Keratinocyte (primary cell): ENCODE measurements around the gene SKOR1. TPM values are rescaled to one million over a fixed set of nuclear protein-coding genes. Genes with fewer than 3 reads are reported as not detected.

Experiments used
- DNase-seq: peaks from one replicate; pipeline ENCODE4 v3.0.0-alpha.2; 2011; ENCODE audit warnings: low read depth, missing footprints, low spot score
- FAIRE-seq: peaks from 2 replicates; lab custom pipeline; 2011; peaks lifted over from hg19 to GRCh38; lab: Jason Lieb, UNC
- H2AFZ ChIP-seq: 2 replicates; pipeline ENCODE4 v1.6.0; 2012; ENCODE audit warnings: low read length, control low read depth, inconsistent platforms; ENCODE audit not compliant: control insufficient read depth
- H3K27ac ChIP-seq: 2 replicates; pipeline ENCODE4 v1.5.1; 2011; ENCODE audit warnings: low read length; ENCODE audit not compliant: control insufficient read depth, insufficient read depth
- H3K27me3 ChIP-seq: 3 replicates; pipeline ENCODE4 v1.6.0; 2011; ENCODE audit warnings: low read length; ENCODE audit not compliant: control insufficient read depth, insufficient read depth; ENCODE audit errors: extremely low read depth
- H3K36me3 ChIP-seq, 2 experiments: 2 replicates in 1 of 2; 3 replicates in 1 of 2; pipeline ENCODE4 v1.5.1; 2011; ENCODE audit warnings: low read length in 2 of 2, mild to moderate bottlenecking in 1 of 2; ENCODE audit not compliant: control insufficient read depth in 2 of 2, insufficient read depth in 2 of 2; ENCODE audit errors: extremely low read depth in 1 of 2
- H3K4me1 ChIP-seq: 3 replicates; pipeline ENCODE4 v1.5.1; 2011; ENCODE audit warnings: low read length; ENCODE audit not compliant: control insufficient read depth, insufficient read depth; ENCODE audit errors: extremely low read depth
- H3K4me2 ChIP-seq: 3 replicates; pipeline ENCODE4 v1.6.0; 2011; ENCODE audit warnings: low read depth, low read length; ENCODE audit not compliant: control insufficient read depth, insufficient read depth; ENCODE audit errors: extremely low read depth
- H3K4me3 ChIP-seq, 3 experiments: fragments of 200-600 bp in 1 of 3; sonication (generic) in 1 of 3; 2 replicates in 2 of 3; 3 replicates in 1 of 3; pipeline ENCODE4 v1.5.1; 2011 to 2016; ENCODE audit warnings: low read length in 3 of 3, mild to moderate bottlenecking in 3 of 3, control low read depth in 2 of 3, inconsistent platforms in 1 of 3, low read depth in 1 of 3, mixed read lengths in 1 of 3, mixed run types in 1 of 3, moderate library complexity in 1 of 3; ENCODE audit not compliant: control insufficient read depth in 2 of 3, insufficient read depth in 2 of 3; ENCODE audit errors: extremely low read depth in 1 of 3
- H3K79me2 ChIP-seq: 2 replicates; pipeline ENCODE4 v1.6.0; 2012; ENCODE audit warnings: low read length; ENCODE audit not compliant: control insufficient read depth, insufficient read depth
- H3K9ac ChIP-seq: 3 replicates; pipeline ENCODE4 v1.6.0; 2011; ENCODE audit warnings: low read length; ENCODE audit not compliant: control insufficient read depth, insufficient read depth; ENCODE audit errors: extremely low read depth
- H3K9me1 ChIP-seq: 3 replicates; pipeline ENCODE4 v1.6.0; 2011; ENCODE audit warnings: low read length; ENCODE audit not compliant: control insufficient read depth, insufficient read depth; ENCODE audit errors: extremely low read depth
- H3K9me3 ChIP-seq: 2 replicates; pipeline ENCODE4 v1.5.1; 2012; ENCODE audit warnings: low read depth, low read length; ENCODE audit not compliant: control insufficient read depth
- H4K20me1 ChIP-seq: 3 replicates; pipeline ENCODE4 v1.6.0; 2011; ENCODE audit warnings: low read length; ENCODE audit not compliant: control insufficient read depth, insufficient read depth; ENCODE audit errors: extremely low read depth
- CTCF ChIP-seq, 3 experiments: IDR thresholded peaks in 1 of 3; conservative IDR thresholded peaks in 1 of 3; optimal IDR thresholded peaks in 1 of 3; 2 replicates in 2 of 3; 3 replicates in 1 of 3; pipeline versions ENCODE3 to v1.5.1; 2011; ENCODE audit warnings: low read length in 3 of 3, mild to moderate bottlenecking in 3 of 3, moderate library complexity in 2 of 3, control low read depth in 1 of 3, inconsistent platforms in 1 of 3; ENCODE audit not compliant: insufficient read depth in 2 of 3; ENCODE audit errors: extremely low read depth in 1 of 3
- EZH2 ChIP-seq: IDR thresholded peaks from one replicate; pipeline ENCODE4 v1.6.1; 2012; ENCODE audit warnings: inconsistent platforms, mild to moderate bottlenecking, low read length, moderate library complexity
- dilution Hi-C: fragments of 300-500 bp; cut with MboI; formaldehyde crosslinking; loops from one replicate; pipeline ENCODE4 v1.7.0; 2020; ENCODE audit warnings: low sequenced_read_pairs; ENCODE audit not compliant: extremely low pct_ligation_motif_present
- polyA plus RNA-seq, 5 experiments: library from polyadenylated mRNA; depleted of rRNA in 3 of 5; stranded (reverse) in 3 of 5; stranded (forward) in 1 of 5; unstranded in 1 of 5; fragments of >200 nt; gene quantifications; 1 replicate in 1 of 5; 2 replicates in 3 of 5; 3 replicates in 1 of 5; pipeline versions ENCODE4 v1.2.1 to v1.2.3, GENCODE V29; 2011 to 2012; ENCODE audit warnings: missing spikeins in 2 of 5, low read depth in 1 of 5, low replicate concordance in 1 of 5

The SKOR1 gene
- polyA plus RNA-seq, 1 donor (not counting 4 experiments of a cell fraction or from before 2014, with no cell fraction given), result 0.03 TPM

- Histone ChIP-seq H3K36me3 (no peaks in the 10 kb centered on the region), H3K9ac (peak overlapping the region; percentile 29), H3K79me2 (no peaks in the 10 kb centered on the region), H2AFZ (peak overlapping the region; percentile 55), H3K4me3 (peak overlapping the region in 1 of 3 experiments; percentile 90), H3K27me3 (peaks cover 23% of the 10 kb centered on the region), H3K9me1 (no peaks in the 10 kb centered on the region), H3K27ac (no peak overlapping the region), H3K4me1 (peaks cover 25% of the 10 kb centered on the region), H3K9me3 (no peaks in the 10 kb centered on the region), H4K20me1 (no peaks in the 10 kb centered on the region), H3K4me2 (peak overlapping the region; percentile 96)
- DNase-seq, result no peak
- no peak for FAIRE-seq
- TF ChIP-seq EZH2 (no peak), CTCF (optimal IDR thresholded peaks at IDR 0.05 in 1 of 3, IDR thresholded peaks at IDR 0.05 in 1 of 3, conservative IDR thresholded peaks at IDR 0.05 in 1 of 3; ENCODE audit: extremely low read depth in 1 of 3, insufficient read depth in 2 of 3, low read length in 3 of 3) (no peak)
- dilution Hi-C loops, result no loop called here
Observed at GRCh38 chr15:67838789-67839332, 13.6 kb downstream of the SKOR1 start.

GRCh38 chr15:67839499-67839928 lies 14.2 kb downstream of the SKOR1 start:
- dilution Hi-C loops, result no loop called here
- no peak for FAIRE-seq
- Histone ChIP-seq H3K27ac (peak overlapping the region; percentile 93), H3K4me3 (peak overlapping the region; percentile 20 to 90 (median 80)), H3K36me3 (no peaks in the 10 kb centered on the region), H3K4me1 (peaks cover 21% of the 10 kb centered on the region), H4K20me1 (no peaks in the 10 kb centered on the region), H3K79me2 (no peaks in the 10 kb centered on the region), H3K9me3 (no peaks in the 10 kb centered on the region), H3K9ac (peak overlapping the region; percentile 86), H3K27me3 (peaks cover 17% of the 10 kb centered on the region), H3K9me1 (no peaks in the 10 kb centered on the region), H2AFZ (peak overlapping the region; percentile 32), H3K4me2 (peak overlapping the region; percentile 96)
- DNase-seq, result no peak
- no peak for TF ChIP-seq EZH2
- TF ChIP-seq CTCF (optimal IDR thresholded peaks at IDR 0.05 in 1 of 3, IDR thresholded peaks at IDR 0.05 in 1 of 3, conservative IDR thresholded peaks at IDR 0.05 in 1 of 3; ENCODE audit: extremely low read depth in 1 of 3, insufficient read depth in 2 of 3, low read length in 3 of 3), result no peak
